CD4-positive, alpha-beta T cell treated with Interleukin-2 at 100 ng/mL for 4 hours (primary cell): ENCODE measurements around the gene RNF207.

ENCODE experiments used
- DNase-seq: peaks from one replicate; pipeline ENCODE4 v3.0.0-alpha.2; 2020; ENCODE audit warnings: low spot score

Gene RNF207, protein sequence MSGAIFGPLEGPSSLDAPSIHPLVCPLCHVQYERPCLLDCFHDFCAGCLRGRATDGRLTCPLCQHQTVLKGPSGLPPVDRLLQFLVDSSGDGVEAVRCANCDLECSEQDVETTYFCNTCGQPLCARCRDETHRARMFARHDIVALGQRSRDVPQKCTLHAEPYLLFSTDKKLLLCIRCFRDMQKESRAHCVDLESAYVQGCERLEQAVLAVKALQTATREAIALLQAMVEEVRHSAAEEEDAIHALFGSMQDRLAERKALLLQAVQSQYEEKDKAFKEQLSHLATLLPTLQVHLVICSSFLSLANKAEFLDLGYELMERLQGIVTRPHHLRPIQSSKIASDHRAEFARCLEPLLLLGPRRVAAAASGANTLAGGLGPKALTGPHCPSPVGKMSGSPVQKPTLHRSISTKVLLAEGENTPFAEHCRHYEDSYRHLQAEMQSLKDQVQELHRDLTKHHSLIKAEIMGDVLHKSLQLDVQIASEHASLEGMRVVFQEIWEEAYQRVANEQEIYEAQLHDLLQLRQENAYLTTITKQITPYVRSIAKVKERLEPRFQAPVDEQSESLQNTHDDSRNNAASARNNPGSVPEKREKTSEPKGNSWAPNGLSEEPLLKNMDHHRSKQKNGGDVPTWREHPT

DNA sequence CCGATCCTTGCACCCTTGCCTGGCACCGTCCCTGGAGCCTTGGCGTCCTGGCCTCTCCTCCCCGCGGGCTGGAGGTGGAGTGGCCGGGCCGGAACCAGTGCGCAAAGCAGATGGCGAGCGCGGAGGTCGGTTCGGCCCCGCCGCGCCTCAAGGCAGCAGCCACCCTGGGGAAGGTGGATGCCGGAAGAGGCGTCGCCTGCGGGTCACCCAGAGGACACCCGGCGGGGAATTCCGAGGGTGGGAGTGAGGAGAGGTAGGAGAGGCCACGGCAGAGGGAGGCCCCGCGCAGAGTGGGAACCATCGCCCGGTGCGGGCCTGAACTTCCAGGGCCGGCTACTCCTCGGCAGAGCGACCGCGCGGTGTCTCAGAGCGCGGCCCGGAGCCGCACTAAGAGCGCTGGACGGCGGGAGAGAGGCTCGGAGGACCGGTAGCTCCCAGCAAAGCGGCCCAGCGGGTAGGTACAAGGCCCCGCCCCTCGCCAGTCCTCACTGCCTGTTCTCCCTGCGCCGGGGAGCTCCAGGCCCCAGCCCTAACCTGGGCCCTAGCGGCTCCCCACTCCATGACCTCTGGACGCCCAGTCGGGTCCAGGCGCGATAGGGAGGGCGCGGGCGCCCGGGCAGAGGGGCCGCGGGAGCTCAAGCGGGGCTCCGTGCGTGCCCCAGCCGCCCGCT is at the start of gene RNF207:
RNF207 (plus strand) TSS at position 271 of the 671 bp plus-strand sequence. CDS start 417 bp downstream, outside the sequence.
- peak; percentile 59 for DNase-seq

DNA sequence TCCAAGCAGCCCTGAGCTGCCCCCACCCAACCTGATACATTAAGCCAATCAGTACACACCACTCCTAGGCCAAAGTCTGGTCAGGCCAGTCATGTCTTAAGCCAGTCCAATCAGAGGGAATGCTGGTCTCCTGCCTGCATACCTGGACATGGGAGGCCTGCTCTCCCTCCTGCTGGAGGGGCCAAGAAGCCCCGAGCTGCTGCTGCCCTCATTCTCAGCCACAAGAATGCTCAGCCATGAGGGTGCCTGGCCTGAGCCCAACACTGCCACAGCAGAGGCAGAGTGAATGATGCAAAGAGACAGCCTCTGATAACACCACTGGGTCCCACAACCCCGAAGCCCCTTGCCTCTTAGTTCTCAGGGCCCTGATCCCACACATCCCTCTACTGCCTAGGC is 48.8 kb upstream of the RNF207 start:
- no peak for DNase-seq

DNA sequence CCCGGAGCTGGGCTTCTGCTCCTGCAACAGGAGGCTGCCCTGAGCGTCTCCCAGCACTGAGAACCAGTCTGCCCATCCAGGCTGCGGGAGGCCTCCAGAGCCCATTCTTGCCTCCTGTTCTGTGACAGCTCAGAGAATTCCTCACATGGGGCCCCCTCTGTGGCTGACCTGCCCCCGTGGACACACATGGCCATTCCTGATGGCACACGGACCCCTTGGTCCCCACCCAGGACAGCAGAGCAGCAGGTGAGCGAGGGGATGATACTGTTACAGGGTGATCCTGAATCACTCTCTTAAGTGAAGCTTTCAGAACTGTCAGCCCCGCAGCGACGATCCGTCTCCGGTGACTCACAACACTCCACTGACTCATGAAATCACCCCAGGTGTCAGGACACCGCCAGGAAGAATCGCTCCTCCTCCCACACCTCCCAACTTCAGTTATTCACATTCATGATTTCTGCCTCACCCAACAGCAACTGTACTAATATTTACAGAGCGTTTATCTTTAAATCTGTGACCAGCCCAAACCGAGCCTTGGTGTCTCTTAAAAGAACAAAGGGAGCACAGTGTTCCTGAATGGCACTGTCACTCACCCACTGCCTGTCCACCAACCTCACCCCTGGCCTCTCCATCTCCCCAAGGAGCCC is 48.3 kb upstream of the RNF207 start:
- no peak for DNase-seq

DNA sequence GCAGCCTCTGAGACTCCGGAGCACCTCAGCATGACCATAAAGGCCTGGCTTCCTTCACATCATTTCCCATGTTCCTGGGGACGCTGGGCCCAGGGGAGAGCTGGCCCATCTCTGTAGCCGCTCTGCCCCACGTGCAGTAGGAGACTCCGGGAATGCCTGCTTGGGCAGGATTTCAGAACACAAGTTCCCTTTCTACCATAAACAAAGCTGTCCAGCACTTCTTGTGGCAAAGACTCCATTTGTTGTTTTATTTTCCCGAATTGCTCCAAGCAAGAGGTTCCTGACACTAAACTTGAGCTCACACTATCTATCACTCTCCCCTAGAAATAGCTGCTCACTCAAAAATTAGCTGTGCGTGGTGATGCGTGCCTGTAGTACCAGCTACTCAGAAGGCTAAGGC is 47.7 kb upstream of the RNF207 start:
- no peak for DNase-seq

DNA sequence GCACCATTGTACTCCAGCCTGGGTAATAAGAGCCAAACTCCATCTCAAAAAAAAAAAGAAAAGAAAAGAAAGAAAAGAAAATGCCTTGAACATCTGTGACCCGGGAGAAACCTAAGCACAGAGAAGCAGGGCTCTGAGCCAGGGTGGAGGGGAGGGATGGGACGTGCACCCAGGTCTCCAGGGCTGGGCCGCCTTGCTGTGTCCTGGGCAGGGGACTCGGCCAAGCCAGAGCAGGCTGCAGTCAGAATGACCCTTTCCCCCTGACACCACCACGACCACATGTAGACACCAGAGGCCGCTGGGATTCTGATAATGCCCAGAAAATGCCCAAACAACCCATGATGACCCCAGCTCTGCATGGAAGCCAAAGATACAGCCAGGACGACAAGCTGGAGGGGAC is 43.6 kb upstream of the RNF207 start:
- DNase-seq = no peak

DNA sequence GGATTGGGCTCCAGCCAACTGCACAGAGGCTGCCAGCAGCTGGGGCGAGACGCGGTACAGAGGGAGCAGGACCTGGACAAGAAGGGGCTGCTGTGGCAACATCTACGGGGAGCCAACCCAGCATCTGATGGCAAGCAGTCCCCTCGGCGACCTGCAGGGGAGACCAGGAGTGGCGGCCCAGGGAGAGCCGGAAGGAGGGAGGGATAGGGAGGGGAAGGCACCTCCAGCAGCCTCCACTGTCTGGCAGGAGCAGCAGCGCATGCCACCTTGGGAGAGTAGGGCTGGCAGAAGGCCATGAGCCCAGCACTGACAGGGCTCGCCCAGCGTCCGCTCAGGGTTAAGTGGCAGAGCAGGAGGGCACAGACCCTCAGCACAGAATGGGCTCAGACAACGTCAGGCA is 43.1 kb upstream of the RNF207 start:
- no peak for DNase-seq

DNA sequence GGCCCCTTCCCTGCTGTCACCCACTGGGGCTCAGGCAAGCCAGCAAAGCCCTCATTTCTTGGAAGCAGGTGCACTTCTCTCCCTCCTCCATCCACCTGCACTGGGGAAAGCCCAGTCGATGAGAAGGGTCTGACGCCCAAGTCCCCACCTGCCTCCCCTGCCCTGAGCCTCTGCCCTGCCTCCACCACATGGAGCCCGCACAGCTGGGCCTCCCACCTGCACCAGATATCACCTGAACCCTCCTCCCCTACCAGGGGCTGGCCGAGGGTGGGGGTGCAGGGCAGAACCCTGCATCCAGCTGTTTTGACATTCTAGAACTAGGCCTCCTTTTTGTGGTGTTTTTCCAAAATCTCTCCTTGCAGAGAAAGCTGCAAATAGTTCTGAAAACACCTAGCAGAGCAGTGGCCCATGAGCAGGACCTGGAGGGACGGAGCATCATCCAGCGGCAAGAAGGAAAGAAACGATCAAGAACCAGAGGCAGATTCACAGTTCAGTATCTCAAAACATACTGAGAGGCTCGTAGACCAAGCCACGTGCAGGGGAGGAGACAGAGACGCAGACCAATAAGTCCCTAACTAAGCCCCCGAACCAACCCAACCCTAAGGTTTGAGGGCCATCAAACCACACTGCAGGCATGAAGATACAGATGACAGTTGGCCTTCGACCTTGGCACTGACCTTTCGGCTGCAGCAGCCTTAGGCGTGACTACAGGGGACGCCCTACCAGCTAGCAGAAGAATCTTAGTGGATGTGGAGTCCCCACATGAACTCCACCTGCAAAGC is 42.5 kb upstream of the RNF207 start:
- no peak for DNase-seq

DNA sequence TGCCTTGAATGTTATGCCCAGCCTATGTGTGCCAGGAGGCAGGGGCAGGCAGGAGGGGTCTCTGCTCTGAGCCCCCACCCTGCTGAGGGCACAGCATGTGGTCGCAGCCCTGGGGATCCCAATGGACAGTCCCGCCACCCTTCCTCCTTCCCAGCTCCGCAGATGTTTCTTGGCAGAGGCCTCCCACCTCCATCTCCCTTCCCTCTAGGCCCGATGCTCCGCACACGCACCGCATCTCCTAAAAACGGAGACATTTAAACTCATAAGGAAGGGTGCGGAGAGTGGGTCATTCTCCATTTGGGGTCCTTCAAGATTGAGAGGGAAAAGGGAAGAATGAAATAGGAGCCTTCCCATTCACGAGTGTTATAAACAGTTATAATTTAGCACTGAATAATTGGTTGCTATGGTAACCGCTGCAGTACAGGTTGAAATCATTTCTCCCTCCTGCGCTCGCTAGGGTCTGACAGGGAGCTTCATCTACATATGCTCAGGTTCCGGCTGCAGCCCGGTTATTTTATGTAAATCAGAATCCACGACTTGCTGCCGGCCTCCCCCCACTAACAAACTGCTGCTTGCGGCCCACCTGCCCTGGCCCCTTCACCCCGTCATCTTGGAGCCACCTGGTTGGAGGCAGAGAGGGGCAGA is 41.8 kb upstream of the RNF207 start:
- DNase-seq = no peak

DNA sequence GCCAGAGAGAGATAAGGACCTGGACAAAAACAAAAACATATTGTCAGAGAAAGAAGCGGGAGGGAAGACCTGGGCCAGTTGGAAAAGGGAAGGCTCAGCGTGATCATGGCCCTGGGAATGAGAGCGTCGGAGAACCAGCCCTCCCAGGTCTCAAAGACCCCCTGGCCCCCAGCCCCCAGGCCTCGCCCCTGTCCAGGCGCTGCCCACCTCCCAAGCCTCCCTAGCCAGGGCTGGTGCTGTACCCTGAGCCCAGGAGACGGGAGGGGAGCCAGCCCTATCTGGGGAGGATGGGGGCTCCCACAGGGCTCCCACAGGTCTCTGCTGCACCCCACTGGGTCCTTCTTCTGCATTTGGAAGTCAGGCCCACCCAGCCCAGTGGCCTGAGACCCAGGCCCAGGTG is 40.9 kb upstream of the RNF207 start:
- DNase-seq = no peak

DNA sequence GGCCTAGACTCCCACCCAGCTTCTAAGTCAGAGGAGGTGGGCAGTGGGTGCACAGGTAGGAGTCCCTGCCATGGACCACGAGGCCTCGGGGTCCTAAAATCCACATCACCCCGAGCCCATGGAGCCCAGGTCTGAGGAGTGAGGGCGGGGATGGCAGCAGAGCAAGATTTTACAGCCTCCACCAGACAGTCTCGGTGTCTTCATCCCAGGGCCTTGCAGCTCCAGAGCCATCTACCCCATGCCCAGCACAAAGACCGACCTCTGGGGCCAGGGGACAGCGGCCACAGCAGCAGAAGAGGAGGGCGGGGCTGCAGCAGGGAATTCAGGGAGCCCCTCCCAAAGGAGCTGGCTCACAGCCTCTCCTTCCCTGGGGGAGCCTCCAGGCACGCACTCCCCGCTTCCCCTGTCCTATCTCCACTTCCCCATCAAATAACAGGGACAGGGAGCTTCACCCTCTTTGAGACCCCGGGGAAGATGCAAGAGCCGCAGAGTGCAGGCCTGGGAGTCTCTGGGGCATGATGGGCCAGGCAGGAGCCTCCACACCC is 40.4 kb upstream of the RNF207 start:
- no peak for DNase-seq

DNA sequence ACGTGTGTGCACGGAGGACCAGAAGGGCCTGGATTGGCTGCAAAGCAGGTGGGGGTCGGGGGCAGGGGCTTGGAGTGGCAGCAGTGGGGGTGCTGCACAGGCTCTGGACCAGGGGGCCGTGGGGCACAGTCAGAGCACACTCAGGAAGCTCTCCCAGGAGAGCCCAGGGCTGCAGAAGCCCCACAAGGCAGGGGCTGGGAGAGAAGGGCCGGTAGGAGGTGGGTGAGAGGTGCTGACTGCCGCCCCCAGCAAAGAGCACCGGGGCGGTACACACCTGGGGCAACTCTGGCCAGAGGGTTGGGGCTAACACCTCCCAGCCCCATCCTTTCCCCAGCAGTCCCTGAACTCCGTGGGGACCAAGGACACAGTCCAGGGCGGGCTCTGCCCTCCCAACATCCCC is 39.7 kb upstream of the RNF207 start:
- no peak for DNase-seq

DNA sequence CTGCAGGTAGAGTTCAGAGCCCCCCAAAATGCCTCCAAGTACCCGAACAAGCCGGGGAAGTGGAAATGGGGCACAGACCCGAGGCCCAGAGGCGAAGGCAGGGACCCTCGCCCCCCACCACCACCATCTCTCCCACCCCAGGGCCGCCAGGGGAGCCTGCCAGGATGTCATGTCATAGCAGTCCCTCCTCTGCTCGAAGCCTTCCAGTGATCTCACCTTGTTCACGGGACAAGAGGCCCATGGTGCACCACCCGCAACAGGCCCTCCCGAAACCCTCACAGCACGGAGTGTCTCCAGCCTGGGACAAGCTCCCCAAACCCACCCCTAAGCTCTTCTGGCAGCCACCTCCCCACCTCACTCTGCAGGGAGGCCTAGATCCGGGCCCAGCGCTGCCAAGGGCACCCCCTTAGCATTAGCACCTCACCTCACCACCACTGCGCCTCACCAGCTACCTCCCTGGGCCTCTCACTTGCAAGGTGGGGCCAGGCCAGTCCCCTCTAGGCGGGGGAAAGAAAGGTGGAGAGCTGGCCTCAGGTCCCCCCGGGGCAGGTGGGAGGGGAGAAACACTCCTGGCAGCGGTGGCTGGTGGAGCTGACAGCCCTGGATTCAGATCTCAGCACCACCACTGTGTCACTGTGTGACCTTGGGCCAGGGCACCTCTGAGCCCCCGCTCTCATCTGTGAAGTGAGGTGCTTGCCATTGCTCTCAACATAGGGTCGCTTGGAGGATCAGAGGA is 39.1 kb upstream of the RNF207 start:
- no peak for DNase-seq

DNA sequence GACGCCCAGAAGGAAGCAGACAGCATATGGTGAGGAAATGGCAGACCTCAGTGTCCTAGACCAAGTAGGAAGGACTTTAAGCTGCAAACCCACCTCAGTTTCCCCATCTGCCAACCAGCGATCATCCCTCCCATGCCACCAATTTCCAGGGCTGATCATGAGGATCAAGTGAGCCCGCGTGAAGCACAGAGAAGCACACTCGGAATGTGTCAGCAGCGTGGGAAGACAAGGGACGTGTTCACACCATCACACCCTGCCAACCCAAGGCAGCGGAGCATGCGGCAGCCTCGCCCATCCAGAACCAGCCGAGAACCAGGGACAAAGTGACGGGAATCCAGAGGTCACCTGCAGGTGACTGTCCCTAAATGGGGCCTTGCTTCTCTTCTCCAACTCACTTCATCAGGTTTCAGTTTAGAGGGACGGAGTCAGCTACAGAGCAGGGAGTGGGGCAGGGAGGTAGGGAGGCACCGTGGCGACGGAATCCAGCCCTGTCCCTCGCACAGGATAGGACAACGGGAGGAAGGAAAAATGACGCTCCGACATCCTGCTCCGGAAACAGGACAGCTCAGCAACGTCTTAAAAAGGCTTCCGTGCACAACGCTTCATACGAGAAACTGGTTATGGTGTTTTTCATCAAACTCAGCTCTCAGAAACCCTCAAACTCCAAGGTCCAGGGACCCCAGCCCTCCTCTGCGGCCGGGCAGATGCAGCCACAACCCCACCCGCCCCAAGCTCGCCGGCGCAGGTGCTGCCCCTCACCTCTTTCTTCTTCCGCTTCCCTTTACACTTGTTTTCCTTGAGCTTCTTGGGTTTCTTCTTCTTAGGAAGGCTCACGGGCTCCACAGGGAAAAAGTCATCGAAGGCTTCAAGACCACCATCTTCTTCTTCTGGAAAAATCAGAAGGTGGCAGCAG is 38.3 kb upstream of the RNF207 start:
- no peak for DNase-seq

DNA sequence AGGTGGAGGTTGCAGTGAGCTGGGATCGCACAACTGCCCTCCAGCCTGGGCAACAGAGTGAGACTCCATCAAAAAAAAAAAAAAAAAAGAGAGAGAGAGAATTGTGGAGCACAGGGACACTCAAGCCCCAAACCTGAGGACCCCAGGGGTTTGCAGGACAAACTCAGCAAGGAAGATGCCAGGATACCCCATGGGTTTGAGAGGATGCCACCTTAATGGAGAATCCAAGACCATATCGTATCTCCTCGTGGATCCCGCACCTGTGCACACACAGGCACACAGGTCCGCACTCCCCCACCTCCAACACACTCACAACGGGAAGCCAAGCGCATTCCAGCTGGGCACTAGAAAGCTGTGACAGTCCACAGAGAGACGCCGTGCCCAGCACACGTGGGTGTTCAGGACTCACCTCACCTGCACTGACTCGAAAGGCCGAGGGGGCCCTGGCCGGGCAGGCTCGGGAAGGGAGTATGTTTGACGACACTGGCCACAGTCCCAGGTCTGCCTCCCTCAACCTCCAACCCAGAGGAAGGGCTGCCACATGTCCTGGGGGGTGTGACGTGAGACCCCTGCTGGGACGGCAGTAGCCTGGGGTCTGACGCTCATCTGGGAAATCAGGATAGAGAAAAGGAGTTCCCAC is 36.9 kb upstream of the RNF207 start:
- DNase-seq = no peak

DNA sequence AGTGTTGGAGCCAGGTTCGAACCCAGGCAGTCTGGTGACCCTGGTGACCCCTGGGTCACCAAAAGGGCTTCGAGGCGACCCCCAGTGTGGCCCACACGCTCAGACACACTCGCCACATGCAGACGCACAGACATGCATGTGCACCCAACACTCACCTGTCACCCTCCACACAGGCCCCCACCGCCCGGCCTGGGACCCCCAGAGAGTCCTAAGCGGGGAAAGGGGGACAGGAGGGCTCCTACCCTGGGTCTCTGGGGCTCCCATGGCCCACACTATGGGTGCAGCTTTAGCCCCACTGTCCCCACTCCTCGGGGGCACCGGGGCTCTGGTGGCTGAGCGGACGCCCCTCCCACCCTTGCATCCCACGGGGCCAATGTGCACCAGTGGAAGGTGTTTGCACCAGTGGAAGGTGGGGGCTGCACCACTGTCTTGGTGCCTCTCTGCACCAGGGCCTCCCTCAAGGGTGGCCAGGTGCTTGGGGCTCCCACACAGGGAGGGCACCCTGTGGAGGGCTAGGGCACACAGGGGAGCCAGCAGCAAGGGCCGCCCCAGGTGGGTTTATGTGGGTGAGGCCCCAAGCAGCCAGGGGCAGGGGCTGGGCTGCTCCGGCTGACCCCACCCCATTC is 35.7 kb upstream of the RNF207 start:
- DNase-seq = no peak

DNA sequence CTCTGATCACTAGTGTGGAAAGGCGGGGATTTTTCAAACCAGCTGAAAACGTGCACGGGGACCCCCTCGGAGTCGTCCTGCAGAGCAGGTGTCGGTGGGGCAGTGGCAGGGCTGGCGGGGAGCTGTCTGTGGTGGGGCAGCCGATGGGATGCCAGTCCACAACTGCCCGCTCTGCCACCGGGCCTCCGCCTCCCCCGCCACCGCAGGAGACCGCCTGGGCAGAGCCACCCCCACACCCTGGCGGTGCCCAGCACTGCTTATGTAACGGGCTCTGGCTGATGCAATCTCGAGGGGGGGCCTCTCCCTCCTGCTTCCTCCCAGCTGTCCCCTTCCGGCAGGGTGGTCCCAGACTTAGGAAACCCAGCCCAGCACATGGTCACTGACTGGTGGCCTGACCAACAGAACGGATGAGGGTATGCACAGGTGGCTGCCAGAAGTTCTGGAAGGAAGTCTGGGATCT is 35.1 kb upstream of the RNF207 start:
- no peak for DNase-seq

DNA sequence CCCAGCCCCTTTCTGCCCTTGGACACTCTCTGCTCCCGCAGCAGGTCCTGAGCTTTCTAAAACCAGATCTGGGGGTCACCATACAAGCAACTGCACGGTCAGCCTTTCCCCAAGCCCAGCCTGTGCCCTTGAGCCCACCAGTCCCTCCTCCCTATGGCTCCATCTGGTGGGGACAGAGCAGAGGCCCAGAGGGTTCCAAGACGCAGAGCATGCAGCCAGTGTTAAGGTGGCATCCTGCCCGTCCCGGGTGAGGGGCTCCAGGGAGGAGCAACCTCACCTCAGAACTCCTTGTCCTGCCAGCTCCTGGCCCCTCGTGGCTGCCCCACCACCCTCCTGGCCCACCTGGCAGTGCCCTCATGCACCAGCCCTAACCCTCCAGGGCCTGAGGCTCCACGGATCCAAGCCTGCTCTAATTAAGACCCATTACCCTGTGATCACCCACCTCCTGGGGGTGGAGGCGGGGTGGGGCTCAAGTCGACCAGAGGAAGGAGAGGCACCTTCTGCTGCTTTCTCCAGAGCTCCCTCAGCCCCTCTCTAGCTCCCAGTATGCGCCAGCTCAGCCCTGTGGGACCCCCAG is 34.3 kb upstream of the RNF207 start:
- no peak for DNase-seq

DNA sequence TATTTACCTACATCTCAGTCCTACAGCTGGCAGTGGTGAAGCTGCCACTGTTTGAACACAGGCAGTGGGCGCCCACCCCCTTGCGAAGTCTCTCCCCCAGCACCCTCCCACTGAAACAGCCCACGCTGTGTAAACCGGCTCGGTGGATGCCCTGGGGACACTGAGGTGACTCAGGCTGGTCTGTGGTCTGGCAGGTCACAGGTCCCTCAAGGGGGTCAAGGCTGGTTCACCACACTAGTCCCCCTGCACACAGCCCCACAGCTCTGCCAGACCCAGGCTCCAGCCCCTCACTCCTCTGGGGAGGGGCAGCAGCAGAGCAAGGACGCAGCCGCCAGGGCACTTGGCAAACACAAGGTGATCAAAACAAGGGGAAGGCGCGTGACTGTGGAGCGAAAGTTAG is 33.4 kb upstream of the RNF207 start:
- DNase-seq = no peak
